ENCODE results near the gene XPA. TPM values are rescaled to one million over a fixed set of nuclear protein-coding genes. Genes with fewer than 3 reads are reported as not detected.

XPA gene
- total RNA-seq, 1 donor from 2014 or later = 3.2 TPM

DNA sequence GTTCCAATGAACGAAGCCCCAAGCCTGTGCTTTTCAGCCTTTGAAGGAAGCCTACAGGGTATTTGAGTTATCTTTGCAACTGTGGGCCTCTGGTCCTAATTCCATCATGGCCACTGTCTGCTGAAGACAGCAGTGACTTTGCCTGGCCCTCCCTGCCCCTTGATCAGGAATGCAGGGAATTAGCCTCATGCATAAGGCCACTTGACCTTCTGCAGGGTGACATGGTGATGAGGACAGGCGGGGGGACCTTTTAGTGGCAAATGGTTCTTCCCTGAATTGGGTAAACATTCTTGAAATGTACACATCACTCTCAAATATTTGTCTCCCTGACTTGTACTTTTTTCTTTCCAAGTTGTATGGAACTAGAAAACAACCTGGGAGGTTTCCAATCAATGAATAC is 25.2 kb upstream of the XPA start:
- H3K4me1 ChIP-seq = no peaks in the 10 kb centered on the region
- no peaks in the 10 kb centered on the region for H3K36me3 ChIP-seq
- intact Hi-C loops (cut with DNase I) = loop anchor here (10.0 kb wide), 1 partner anchor 152 kb away; no protein-coding TSS in a partner anchor
- no peak overlapping the region for H3K27ac ChIP-seq
- H3K9me3 ChIP-seq = no peaks in the 10 kb centered on the region
- TF ChIP-seq, protein P1, sequence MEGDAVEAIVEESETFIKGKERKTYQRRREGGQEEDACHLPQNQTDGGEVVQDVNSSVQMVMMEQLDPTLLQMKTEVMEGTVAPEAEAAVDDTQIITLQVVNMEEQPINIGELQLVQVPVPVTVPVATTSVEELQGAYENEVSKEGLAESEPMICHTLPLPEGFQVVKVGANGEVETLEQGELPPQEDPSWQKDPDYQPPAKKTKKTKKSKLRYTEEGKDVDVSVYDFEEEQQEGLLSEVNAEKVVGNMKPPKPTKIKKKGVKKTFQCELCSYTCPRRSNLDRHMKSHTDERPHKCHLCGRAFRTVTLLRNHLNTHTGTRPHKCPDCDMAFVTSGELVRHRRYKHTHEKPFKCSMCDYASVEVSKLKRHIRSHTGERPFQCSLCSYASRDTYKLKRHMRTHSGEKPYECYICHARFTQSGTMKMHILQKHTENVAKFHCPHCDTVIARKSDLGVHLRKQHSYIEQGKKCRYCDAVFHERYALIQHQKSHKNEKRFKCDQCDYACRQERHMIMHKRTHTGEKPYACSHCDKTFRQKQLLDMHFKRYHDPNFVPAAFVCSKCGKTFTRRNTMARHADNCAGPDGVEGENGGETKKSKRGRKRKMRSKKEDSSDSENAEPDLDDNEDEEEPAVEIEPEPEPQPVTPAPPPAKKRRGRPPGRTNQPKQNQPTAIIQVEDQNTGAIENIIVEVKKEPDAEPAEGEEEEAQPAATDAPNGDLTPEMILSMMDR (IDR thresholded peaks at IDR 0.05) = no peak
- H3K4me3 ChIP-seq = no peak overlapping the region
- DNase-seq (ENCODE audit: low spot score in 2 of 2) = no peak
- H3K27me3 ChIP-seq = no peaks in the 10 kb centered on the region

DNA sequence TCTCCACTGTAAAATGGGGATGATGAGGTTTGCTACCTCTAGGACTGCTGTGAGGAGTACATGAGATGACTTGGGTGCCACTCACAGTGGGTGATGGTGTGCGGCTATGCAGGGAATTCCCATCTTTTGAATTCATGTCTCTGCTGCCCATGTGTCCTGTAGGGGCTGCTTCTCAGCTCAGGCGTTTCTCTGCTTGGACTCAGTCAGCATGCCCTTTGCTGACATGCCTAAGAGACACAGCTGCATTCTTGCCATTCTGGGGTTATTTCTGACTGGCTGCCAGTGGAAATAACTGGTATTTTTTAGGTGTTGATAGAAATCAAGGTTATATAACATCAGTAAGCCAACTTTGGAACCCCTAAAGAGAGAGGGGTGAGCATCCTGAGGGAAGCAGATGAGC is 24.3 kb upstream of the XPA start:
- Histone ChIP-seq H3K27ac (no peak overlapping the region), H3K4me3 (no peak overlapping the region), H3K9me3 (no peaks in the 10 kb centered on the region), H3K36me3 (no peaks in the 10 kb centered on the region), H3K4me1 (no peaks in the 10 kb centered on the region), H3K27me3 (no peaks in the 10 kb centered on the region)
- TF ChIP-seq, protein P1 (IDR thresholded peaks at IDR 0.05) = no peak
- intact Hi-C loops (cut with DNase I) = loop anchor here (10.0 kb wide), 1 partner anchor 153 kb away; no protein-coding TSS in a partner anchor
- no peak for DNase-seq (ENCODE audit: low spot score in 2 of 2)

DNA sequence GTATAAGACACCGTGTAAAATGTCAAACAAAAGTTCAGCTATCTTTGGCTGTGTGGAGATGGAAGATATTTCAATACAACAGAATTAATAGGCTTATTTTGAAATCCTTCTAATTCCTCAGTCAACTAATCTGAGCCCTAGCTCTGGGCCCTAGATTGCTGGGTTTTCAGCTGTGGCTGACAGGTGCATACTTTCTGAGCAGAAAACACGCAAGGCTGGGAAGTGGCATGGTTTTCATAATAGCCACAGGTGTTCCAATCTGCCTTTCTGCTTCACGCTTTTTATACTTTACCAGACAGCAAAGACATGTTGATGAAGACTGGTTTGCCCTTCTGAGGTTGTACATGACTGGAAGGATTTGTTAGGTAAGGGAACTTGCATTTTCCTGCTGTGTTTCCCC is 20.7 kb upstream of the XPA start:
- TF ChIP-seq, protein P1 (IDR thresholded peaks at IDR 0.05) = no peak
- no peak for DNase-seq (ENCODE audit: low spot score in 2 of 2)
- Histone ChIP-seq H3K4me1 (no peaks in the 10 kb centered on the region), H3K27ac (no peak overlapping the region), H3K36me3 (no peaks in the 10 kb centered on the region), H3K4me3 (no peak overlapping the region), H3K27me3 (no peaks in the 10 kb centered on the region), H3K9me3 (no peaks in the 10 kb centered on the region)
- intact Hi-C loops (cut with DNase I) = no loop called here

DNA sequence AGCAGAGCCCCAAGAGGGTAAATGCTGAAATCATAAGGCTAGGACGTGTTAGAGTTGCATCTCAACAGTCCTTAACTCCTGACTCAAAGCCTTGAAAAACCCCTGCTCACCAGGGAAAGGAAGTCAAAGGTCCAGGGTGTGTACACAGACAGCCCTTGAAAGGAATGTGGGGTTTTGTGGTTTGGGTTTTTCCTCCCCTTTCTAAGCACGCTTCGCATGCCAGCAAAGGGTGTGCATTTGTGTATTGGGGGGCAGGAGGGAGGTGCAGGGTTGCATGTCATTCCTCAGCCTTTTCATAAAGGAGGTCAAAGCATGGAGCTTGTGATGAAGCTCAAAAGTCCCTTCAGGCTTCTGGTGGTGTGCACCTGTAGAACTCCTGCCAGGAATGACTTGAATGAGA is 17.3 kb upstream of the XPA start:
- no peak overlapping the region for H3K27ac ChIP-seq
- TF ChIP-seq, protein P1 (IDR thresholded peaks at IDR 0.05) = no peak
- no peak for DNase-seq (ENCODE audit: low spot score in 2 of 2)
- intact Hi-C loops (cut with DNase I) = loop anchor here (5.0 kb wide), 1 partner anchor 548 kb away; no protein-coding TSS in a partner anchor
- H3K9me3 ChIP-seq = no peaks in the 10 kb centered on the region
- H3K4me1 ChIP-seq = no peaks in the 10 kb centered on the region
- no peaks in the 10 kb centered on the region for H3K36me3 ChIP-seq
- H3K4me3 ChIP-seq = no peak overlapping the region
- H3K27me3 ChIP-seq = no peaks in the 10 kb centered on the region

DNA sequence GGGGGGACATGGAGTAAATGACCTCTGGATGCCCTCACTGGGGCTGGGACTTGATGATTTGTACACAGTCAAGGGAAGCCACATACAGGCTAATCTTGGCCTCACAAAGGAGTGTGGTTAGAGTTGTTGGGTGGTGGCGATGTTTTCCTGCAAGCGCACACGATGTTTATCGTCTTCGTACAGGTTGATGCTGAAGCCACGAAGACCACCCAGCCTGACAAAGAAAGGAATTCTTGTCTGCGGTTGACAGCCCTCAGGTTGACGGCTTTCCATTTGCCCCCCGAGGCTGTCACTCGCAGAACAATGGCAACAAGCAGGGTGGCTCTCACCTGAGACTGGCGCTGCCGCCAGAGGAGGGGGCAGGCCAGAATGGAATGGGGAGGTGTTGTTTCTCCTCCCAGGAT is 14.1 kb upstream of the XPA start:
- DNase-seq (ENCODE audit: low spot score in 2 of 2) = no peak
- TF ChIP-seq, protein P1 (IDR thresholded peaks at IDR 0.05) = no peak
- Histone ChIP-seq H3K9me3 (no peaks in the 10 kb centered on the region), H3K27ac (no peak overlapping the region), H3K27me3 (no peaks in the 10 kb centered on the region), H3K36me3 (no peaks in the 10 kb centered on the region), H3K4me1 (no peaks in the 10 kb centered on the region), H3K4me3 (no peak overlapping the region)
- intact Hi-C loops (cut with DNase I) = loop anchor here (5.0 kb wide), 1 partner anchor 551 kb away; no protein-coding TSS in a partner anchor
